HG02870 (cell line): Measurements from ENCODE around the gene METTL26.

Experiments used
- ATAC-seq: cut with Tn5 transposase; IDR thresholded peaks from one replicate; pipeline ENCODE4 v1.9.1; 2021; ENCODE audit warnings: mild to moderate bottlenecking, moderate library complexity; ENCODE audit not compliant: unreplicated experiment

Gene METTL26

GRCh38 chr16:627454-628239 is 8.5 kb downstream of the METTL26 start:
- ATAC-seq: no peak

- ATAC-seq: no peak
Observed at GRCh38 chr16:626787-627453, 9.2 kb downstream of the METTL26 start.

GRCh38 chr16:625977-626765 is 9.9 kb downstream of the METTL26 start:
- ATAC-seq: no peak

- ATAC-seq: no peak
Observed at GRCh38 chr16:625117-625976, 10.8 kb downstream of the METTL26 start.

- ATAC-seq: no peak
Observed at GRCh38 chr16:624526-625070, 11.5 kb downstream of the METTL26 start.

- no peak for ATAC-seq
Observed at GRCh38 chr16:622920-623280, 13.2 kb downstream of the METTL26 start.

- ATAC-seq: no peak
Observed at GRCh38 chr16:621526-622105, 14.5 kb downstream of the METTL26 start.

- no peak for ATAC-seq
Observed at GRCh38 chr16:620700-621525, 15.2 kb downstream of the METTL26 start.

GRCh38 chr16:619476-620100 is 16.5 kb downstream of the METTL26 start:
- ATAC-seq: no peak

GRCh38 chr16:617855-618254 is 18.2 kb downstream of the METTL26 start:
- ATAC-seq: no peak

- ATAC-seq: no peak
Observed at GRCh38 chr16:616733-617586, 19.1 kb downstream of the METTL26 start.

- ATAC-seq: no peak
Observed at GRCh38 chr16:615122-615521, 21.0 kb downstream of the METTL26 start.

GRCh38 chr16:610513-611381 is 25.4 kb downstream of the METTL26 start:
- no peak for ATAC-seq

GRCh38 chr16:609984-610383 is 26.1 kb downstream of the METTL26 start:
- no peak for ATAC-seq

- no peak for ATAC-seq
Observed at GRCh38 chr16:609316-609715, 26.8 kb downstream of the METTL26 start.

- no peak for ATAC-seq
Observed at GRCh38 chr16:608019-608418, 28.1 kb downstream of the METTL26 start.
